NCI-H1092 treated with DMSO at 0.1 percent for 48 hours (cell line): ENCODE measurements around the gene MID1IP1.

Experiments used
- DNase-seq: peaks from one replicate; lab custom pipeline; 2025; lab: John Stamatoyannopoulos, UW

The MID1IP1 gene

DNA sequence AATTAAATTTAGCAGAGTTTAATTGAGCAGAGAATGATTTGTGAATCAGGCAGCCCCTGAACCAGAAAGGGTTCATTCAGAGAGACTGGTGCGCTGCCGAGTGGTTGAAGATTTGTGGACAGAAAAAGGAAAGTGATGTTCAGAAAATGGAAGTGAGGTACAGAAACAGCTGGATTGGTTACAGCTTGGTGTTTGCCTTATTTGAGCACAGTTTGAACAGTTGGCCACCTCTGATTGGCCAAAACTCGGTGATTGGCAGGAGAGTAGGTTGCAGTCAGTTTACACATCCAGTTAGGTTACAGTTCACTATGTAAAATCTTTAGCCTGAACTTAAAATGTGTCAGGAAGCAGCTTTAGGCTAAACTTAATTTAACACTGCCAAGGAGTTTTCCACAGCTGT lies 14.9 kb downstream of the MID1IP1 start:
- DNase-seq: no peak

- DNase-seq: no peak
Measured at GRCh38 chrX:38817004-38817703, 15.9 kb downstream of the MID1IP1 start.

DNA sequence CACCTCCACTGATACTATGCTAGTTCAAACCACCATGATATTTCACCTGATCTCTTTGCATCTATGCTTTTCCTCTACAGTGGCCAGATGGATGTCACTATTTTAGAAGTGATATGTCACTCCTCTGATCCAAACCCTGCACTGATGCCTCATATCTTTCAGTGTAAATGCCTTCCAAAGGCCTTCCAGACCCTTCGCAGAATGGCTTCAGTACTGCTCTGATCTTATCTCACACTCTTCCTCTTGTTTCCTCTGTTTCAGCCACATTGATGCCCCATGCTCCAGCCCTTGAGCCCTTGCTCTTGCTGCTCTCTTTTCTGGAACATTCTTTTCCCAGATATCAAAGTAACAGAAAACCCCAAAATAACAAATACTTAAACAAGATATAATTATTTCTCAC lies 17.9 kb downstream of the MID1IP1 start:
- DNase-seq: no peak

DNA sequence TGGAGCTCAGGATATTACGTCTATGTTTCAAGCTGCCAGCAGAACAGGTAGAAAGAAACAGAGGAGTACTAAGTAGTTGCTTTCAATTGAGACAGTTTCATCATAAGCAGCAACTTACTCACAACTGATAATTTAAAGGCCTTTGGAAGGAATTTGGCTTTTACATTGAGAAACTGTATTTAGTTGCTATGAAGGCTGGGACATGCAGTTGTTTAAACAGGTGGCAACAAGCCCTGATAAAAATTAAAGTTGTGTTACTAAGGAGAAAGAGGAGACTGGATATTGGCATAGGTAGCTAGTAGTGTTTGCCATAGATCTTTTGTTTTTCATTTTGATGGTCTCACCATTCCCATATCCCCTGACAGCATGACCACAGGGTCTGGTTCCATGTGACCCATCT lies 18.4 kb downstream of the MID1IP1 start:
- no peak for DNase-seq

DNA sequence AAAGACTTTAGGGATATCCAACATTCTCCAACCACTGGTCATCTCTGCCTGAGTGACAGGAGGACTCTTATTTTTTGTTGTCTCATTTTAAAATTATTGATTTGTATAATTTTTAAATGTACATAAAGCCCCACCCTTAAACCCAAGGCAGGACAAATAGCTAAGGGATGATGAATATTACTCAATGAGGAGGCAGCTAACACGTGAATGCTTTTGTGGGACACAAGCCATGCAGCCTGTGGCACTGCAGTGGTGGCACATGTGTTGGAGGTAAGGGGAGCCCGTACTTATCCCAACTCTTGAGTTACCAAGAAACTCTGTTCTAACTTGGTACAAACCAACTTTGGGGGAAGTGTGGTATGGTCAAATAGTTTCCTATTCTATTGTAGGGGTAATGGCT lies 19.5 kb downstream of the MID1IP1 start:
- no peak for DNase-seq

DNA sequence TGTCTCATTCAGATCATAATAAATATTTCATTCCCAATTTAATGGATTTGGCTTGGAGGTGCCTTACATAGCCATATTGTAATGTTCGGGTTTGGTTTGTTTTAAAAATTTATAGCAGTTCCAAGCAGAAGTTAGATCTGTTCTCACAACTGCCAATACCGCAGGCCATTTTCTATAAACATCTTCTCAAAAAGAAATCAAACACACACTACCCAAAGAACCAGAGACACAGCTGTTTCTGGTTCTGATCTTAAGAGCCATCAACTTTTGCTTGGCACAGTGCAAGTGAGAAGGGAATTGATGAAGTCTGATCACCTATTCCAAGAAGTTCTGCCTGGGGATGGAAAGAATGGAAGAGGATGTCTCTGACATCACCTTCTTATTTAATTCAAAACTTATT lies 22.9 kb downstream of the MID1IP1 start:
- no peak for DNase-seq

GRCh38 chrX:38831949-38832348 lies 30.7 kb downstream of the MID1IP1 start:
- no peak for DNase-seq

DNA sequence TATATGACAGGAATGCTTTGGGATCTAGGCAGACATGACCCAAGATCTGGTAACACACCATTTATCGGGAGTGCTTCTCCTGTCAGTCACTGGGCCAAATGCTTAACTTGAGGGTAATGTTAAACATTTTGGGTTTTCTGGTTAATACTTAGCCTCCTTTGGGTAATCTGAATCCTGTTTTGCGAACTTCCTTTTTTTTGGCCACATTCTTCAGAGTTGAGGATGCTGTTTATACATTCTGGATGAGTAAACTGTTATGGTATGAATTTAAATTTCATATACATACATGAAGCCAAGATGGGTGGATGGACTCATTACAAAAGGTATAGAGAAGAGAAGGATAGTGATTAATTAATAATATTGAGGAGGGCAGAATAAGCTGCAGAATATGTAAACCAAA lies 36.1 kb downstream of the MID1IP1 start:
- DNase-seq: no peak

DNA sequence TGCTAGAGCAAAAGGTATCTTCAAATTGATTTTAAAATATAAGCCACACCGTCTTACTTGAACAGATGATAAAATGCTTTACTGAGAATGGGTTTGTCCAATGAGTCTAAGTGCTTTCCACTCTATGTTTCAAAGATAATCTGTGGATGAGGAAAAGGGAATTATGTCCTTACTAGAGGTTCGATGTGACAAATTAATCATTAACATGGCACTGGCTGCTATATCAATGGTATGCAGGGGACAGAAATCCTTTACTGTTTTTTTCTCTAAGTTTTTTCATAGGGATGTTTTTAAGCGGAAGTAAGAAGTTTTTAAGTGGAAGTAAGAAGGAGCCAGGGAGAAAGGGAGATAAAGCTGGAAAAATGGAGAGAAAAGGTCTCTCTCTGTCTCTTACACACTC lies 38.0 kb downstream of the MID1IP1 start:
- DNase-seq: no peak

GRCh38 chrX:38839944-38840343 lies 38.7 kb downstream of the MID1IP1 start:
- peak; percentile 2 for DNase-seq

- no peak for DNase-seq
Measured at GRCh38 chrX:38841750-38842149, 40.5 kb downstream of the MID1IP1 start.

DNA sequence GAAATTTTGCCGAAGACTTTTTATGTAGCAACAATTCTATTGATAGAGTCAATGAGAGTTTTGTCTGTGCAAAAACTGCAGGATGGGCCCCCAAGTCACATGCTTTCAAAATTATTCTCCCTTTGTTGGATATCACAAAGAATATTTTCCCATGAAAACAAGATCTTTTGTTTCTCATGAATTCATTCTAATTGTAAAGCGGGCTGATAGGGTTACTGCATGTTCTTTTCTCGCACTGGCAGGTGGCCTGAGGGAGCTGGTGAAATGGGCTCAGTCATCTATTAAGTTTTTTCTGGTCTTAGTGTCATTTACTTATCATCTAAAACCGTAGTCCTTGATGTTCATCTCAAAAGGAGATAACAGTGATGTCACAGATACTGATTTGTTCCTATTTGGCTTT lies 44.2 kb downstream of the MID1IP1 start:
- no peak for DNase-seq

DNA sequence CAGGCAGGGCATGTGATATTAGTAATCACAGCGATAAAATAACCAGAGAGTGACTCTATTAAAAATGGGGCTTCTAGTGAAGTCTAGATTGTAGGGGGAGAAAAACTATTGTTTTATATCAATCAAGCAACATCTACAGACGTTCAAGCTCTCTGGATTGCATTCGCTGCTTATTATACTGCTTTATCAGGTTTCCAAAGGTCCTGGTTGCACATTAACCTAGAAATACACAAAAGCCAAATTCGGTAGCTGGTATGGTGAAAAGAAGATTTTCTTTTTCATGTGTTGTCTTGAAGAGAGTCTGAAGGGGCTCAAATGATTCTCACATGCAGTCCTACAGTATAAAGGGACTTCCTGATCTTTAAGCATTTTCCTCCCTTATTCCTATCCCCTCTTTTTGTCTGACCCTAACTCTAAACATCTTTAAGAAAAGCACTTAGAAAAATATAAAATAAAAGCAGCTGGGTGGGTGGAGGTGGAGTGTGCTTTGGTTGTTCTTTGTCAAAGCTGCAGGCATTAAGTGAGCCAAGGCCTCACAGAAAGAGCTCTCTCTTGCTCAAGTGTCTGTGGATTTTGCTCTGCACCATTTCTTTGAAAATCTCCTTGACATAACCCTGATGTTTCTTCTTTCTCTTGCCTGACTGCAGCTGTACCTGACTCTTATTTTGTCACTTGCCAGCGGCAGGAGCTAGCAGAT lies 46.1 kb downstream of the MID1IP1 start:
- DNase-seq: no peak

DNA sequence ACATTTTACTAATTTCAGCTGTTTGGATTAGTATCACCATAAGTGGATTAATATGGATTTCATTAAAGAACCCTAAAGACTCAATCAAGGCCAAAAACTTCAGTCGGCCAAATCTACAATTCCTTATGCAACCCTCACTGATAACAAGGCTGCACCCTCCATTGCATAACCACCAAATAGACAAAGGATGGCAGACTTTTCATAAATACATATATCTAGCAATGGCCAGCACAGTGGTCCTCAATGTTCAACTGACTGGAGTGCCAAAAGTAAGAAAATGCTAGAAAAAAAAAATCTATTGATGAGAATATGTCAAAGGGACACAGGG lies 46.6 kb downstream of the MID1IP1 start:
- no peak for DNase-seq

DNA sequence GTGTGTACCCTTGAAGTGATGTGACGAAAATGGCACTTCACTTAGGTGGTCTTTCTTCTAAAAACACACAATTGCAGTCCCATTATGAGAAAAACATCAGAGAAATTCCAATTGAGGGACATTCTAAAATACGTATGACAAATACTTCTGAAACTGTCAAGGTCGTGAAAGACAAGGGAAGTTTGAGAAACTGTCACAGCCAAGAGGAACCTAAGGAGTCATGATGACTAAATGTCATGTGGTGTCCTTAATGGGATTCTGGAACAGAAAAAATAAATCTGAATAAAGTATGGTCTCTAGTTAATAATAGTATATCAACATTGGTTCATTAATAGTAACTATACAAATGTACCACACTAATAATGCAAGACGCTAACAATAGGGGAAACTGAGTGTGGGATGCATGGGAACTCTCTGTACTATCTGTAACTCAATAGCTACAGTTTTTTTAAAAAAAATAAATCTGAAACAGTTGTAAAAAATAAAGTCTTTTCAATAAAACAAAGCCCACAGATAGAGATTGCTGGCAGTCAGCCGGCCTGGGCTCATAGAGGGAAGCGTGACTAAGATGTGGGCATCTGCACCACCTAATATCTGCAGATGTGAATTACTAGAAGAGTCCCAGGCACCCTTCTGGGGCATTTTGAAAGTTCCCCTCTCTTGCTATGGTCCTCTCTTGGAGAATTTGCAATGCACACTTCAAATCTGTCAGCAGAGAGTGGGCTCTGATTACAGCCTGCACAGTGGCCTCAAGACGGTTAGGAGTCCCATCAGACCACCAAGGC lies 47.6 kb downstream of the MID1IP1 start:
- no peak for DNase-seq

DNA sequence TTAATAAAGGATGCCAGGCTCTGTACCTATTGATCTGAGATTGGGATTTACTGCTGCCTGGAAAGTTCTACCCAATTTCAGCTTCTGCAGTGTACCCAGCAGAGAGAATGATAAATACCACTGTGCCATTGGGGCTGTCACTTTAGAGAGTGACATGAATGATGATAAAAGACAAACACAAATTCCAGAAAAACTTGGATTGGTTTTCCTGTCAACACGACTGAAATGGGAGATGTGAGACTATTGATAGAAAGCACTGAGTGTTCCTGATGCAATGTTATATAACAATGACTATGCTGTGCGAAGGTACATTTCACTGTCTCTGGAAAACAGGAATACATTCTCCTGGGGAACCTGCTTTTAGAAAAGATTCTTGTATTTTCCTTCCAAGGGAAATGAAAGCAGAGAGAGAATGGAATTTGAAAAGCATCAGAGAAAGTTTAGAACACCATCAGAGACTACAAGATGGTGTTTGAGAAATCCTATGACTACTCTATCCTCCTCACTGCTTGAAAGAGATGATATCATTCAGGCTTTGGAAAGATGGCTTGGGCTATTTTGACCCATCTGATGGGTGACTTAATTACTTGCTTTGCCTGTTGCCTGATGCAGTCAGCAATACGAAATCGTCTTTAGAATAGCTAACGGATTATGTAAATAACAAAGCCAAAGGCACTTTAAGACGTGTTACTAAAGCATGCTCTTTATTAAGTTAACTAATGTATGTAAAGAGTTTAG lies 49.7 kb downstream of the MID1IP1 start:
- DNase-seq: no peak

DNA sequence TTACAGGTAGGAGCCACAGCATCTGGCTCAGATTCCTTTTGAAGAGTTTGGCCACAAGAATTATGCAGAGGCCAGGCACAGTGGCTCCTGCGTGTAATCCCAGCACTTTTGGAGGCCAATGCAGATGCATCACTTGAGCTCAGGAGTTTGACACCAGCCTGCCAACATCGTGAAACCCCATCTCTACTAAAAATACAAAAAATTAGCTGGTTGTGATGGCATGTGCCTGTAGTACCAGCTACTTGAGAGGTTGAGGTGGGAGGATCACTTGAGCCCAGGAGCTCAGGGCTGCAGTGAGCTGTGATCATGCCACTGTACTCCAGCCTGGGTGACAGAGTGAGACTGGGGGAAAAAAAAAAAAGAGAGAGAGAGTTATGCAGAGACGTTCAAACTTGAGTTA lies 53.0 kb downstream of the MID1IP1 start:
- DNase-seq: no peak
